Measurements from ENCODE around the gene SETD3. TPM values are rescaled to one million over a fixed set of nuclear protein-coding genes. Genes with fewer than 3 reads are reported as not detected.

Gene SETD3
- total RNA-seq, 6 donors from 2014 or later: 59.7 to 99.2 (median 77.6) TPM

- DNase-seq: no peak
- Histone ChIP-seq H3K27ac (no peak overlapping the region), H3K9me3 (no peaks in the 10 kb centered on the region), H3K36me3 (peaks cover 0 to 55% (median 40%) of the 10 kb centered on the region in 4 donors), H3K27me3 (no peaks in the 10 kb centered on the region), H3K4me3 (no peak overlapping the region), H3K4me1 (peaks cover 7 to 26% (median 12%) of the 10 kb centered on the region in 4 donors)
- TF ChIP-seq POLR2A (IDR thresholded peaks at IDR 0.05) (no peak), EP300 (IDR thresholded peaks at IDR 0.05) (no peak), POLR2AphosphoS5 (IDR thresholded peaks at IDR 0.05) (no peak), CTCF (IDR thresholded peaks at IDR 0.05) (no peak)
- WGBS, 2 donors: 95 to 97% methylated on average over 9 of the region's 9 CpGs
- no peak for ATAC-seq (ENCODE audit: low FRiP score in 2 of 2)
Observed at GRCh38 chr14:99465288-99465687, 15.4 kb downstream of the SETD3 start.

- ATAC-seq (ENCODE audit: low FRiP score in 2 of 2) (no peak), DNase-seq (no peak)
- H3K9me3 ChIP-seq: no peaks in the 10 kb centered on the region
- no peak overlapping the region for H3K4me3 ChIP-seq
- H3K27me3 ChIP-seq: no peaks in the 10 kb centered on the region
- H3K4me1 ChIP-seq: peaks cover 7 to 20% (median 12%) of the 10 kb centered on the region in 4 donors
- no peak overlapping the region for H3K27ac ChIP-seq
- WGBS, 2 donors: 86 to 89% methylated on average over 4 of the region's 4 CpGs
- H3K36me3 ChIP-seq: peaks cover 0 to 65% (median 44%) of the 10 kb centered on the region in 4 donors
- no peak for TF ChIP-seq EP300 (IDR thresholded peaks at IDR 0.05)
- TF ChIP-seq POLR2AphosphoS5 (IDR thresholded peaks at IDR 0.05): no peak
- TF ChIP-seq POLR2A (IDR thresholded peaks at IDR 0.05): no peak
- no peak for TF ChIP-seq CTCF (IDR thresholded peaks at IDR 0.05)
Observed at GRCh38 chr14:99463974-99464373, 16.7 kb downstream of the SETD3 start.

DNA sequence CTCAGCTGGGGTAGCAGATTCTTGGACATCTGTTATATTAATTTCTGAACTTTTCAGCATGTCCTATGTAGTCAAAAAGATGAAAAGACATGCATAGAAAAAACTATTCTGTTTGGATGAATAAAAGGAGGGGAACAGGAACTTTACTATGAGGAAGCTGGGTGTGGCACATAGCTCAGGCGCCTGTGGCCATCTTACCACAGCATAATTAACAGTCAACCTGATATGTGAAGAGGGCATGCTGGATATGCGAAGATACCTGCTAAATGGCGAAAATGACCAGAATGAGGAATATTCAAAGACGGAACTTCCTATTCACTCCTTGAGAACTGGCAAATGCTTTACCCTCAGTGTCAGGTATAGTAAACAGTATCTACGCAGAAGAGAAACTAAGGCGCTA is 18.4 kb downstream of the SETD3 start:
- ATAC-seq (ENCODE audit: low FRiP score in 2 of 2) (no peak), DNase-seq (no peak)
- H3K9me3 ChIP-seq: no peaks in the 10 kb centered on the region
- H3K4me1 ChIP-seq: peaks cover 0 to 5% (median 3%) of the 10 kb centered on the region in 4 donors
- peaks cover 8 to 81% (median 52%) of the 10 kb centered on the region in 4 donors for H3K36me3 ChIP-seq
- H3K27me3 ChIP-seq: no peaks in the 10 kb centered on the region
- no peak overlapping the region for H3K27ac ChIP-seq
- no peak overlapping the region for H3K4me3 ChIP-seq
- TF ChIP-seq POLR2A (IDR thresholded peaks at IDR 0.05): no peak
- no peak for TF ChIP-seq POLR2AphosphoS5 (IDR thresholded peaks at IDR 0.05)
- 62 to 65% methylated on average over 6 of the region's 6 CpGs for WGBS, 2 donors

DNA sequence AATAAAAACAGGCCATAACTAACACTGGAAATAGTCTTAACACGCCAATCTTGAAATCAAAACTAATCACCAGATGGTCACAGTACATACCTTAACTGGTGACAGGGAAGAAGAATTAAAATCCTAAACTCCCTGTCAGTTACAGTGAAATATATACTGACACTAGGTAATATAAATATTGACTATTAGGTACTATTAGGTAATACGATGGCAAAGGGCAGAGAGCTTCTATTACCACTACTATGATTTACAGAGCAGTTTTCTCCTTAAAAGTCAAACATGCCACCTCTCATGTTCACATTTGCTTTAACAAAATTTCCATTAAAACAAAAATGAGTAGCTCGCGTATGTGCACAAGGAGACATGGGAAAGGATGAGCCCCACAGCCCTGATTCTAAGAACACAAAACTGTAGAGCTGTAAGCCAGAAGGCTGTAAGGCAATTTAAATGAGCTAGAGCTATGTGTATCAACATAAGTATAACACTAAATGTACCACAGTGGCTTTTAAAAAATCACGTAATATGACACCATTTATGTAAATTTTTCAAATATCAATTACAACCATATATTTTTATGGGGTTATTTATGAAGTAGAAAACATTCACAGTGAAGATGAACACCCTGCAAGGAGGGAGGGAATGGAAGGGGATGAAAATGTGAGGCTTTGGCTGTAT is 19.1 kb downstream of the SETD3 start:
- Histone ChIP-seq H3K4me1 (no peaks in the 10 kb centered on the region), H3K4me3 (no peak overlapping the region), H3K36me3 (peaks cover 14 to 88% (median 55%) of the 10 kb centered on the region in 4 donors), H3K9me3 (no peaks in the 10 kb centered on the region), H3K27me3 (no peaks in the 10 kb centered on the region), H3K27ac (no peak overlapping the region)
- WGBS, 2 donors: 94 to 95% methylated on average over 5 of the region's 5 CpGs
- DNase-seq: no peak
- no peak for ATAC-seq (ENCODE audit: low FRiP score in 2 of 2)
- TF ChIP-seq EP300 (IDR thresholded peaks at IDR 0.05): no peak
- no peak for TF ChIP-seq POLR2A (IDR thresholded peaks at IDR 0.05)
- no peak for TF ChIP-seq POLR2AphosphoS5 (IDR thresholded peaks at IDR 0.05)
- TF ChIP-seq CTCF (IDR thresholded peaks at IDR 0.05): no peak

DNA sequence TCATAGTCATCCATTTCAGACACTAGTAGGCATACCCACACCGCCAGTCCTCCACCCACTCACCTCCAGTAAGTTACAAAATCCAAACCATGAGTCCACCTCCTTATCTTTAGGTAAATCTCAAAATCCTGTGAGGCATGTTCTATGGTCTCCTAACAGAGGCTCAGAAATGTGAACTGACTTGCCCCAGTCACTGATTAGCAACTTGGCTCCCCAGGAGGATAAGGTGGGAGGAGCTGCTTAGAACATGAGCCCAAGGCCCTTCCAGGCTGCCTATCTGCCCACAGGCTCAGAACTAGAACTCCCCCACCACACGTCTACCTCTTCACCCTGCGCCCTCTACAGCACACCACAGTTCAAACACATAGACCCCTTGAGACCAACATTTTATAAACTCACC is 19.9 kb downstream of the SETD3 start:
- Histone ChIP-seq H3K36me3 (peaks cover 14 to 94% (median 58%) of the 10 kb centered on the region in 4 donors), H3K4me1 (no peaks in the 10 kb centered on the region), H3K4me3 (no peak overlapping the region), H3K27ac (no peak overlapping the region), H3K9me3 (no peaks in the 10 kb centered on the region), H3K27me3 (no peaks in the 10 kb centered on the region)
- ATAC-seq (ENCODE audit: low FRiP score in 2 of 2): no peak
- WGBS, 2 donors: 93 to 100% methylated on average over 3 of the region's 3 CpGs
- no peak for DNase-seq
- no peak for TF ChIP-seq EP300 (IDR thresholded peaks at IDR 0.05)
- no peak for TF ChIP-seq CTCF (IDR thresholded peaks at IDR 0.05)
- no peak for TF ChIP-seq POLR2A (IDR thresholded peaks at IDR 0.05)
- TF ChIP-seq POLR2AphosphoS5 (IDR thresholded peaks at IDR 0.05): no peak

All from upper lobe of left lung (tissue), 6 donors.